Measurements from ENCODE around the gene FBXO3. TPM values are rescaled to one million over a fixed set of nuclear protein-coding genes. Genes with fewer than 3 reads are reported as not detected.

FBXO3 gene
- total and polyA plus RNA-seq, 2 of the 8 experiments (the other 6 are each of a cell fraction or from before 2014, with no cell fraction given): 15.9 to 25.7 TPM

GRCh38 chr11:33713151-33713855 is 61.0 kb downstream of the FBXO3 start:
- POLR2A ChIA-PET (ENCODE audit: partially characterized antibody): interaction anchor here (1.0 kb wide), 1 partner anchor 12 kb away, joined by 3 read pairs; no protein-coding TSS in a partner anchor
- Histone ChIP-seq H3K14ac (ENCODE audit: insufficient read length) (no peak overlapping the region), H2BK20ac (ENCODE audit: low read length) (no peak overlapping the region), H3K36me3 (ENCODE audit: control insufficient read depth in 2 of 4, insufficient read depth in 4 of 4, low read length in 3 of 4) (peaks cover 8 to 38% (median 22%) of the 10 kb centered on the region in 4 experiments; a peak in 7 of 8 replicates), H4K20me1 (replicated peaks in 1 of 2; ENCODE audit: control insufficient read depth in 1 of 2, insufficient read depth in 2 of 2, low read length in 2 of 2) (peaks cover 0 to 3% of the 10 kb centered on the region in 2 experiments), H2AFZ (ENCODE audit: low read length) (no peak overlapping the region), H3K79me2 (ENCODE audit: control insufficient read depth in 1 of 2, insufficient read depth in 2 of 2, low read length in 2 of 2) (no peaks in the 10 kb centered on the region), H3K79me1 (ENCODE audit: low read depth, low read length) (no peaks in the 10 kb centered on the region), H2BK15ac (ENCODE audit: low read length) (no peak overlapping the region), H3K23ac (ENCODE audit: insufficient read length) (no peak overlapping the region), H3K18ac (ENCODE audit: extremely low read depth, low read length) (no peak overlapping the region), H3K27me3 (replicated peaks in 1 of 4; ENCODE audit: control insufficient read depth in 3 of 4, extremely low read depth in 1 of 4, insufficient read depth in 3 of 4, low read length in 3 of 4) (no peaks in the 10 kb centered on the region), H3K27ac (ENCODE audit: low read depth, low read length) (no peak overlapping the region), H4K5ac (ENCODE audit: insufficient read length, low read depth, low read length) (no peak overlapping the region), H4K91ac (replicated peaks; ENCODE audit: insufficient read length, low read length) (no peak overlapping the region), H3K4ac (replicated peaks; ENCODE audit: insufficient read length, low read depth, low read length) (no peak overlapping the region), H2BK120ac (replicated peaks; ENCODE audit: low read depth, low read length) (no peak overlapping the region), H3K4me2 (ENCODE audit: insufficient read depth in 1 of 2, low read depth in 2 of 2, low read length in 2 of 2) (no peak overlapping the region), H3K56ac (replicated peaks; ENCODE audit: insufficient read length, low read depth, low read length) (no peak overlapping the region), H3K4me1 (replicated peaks in 1 of 4; ENCODE audit: control insufficient read depth in 3 of 4, insufficient read depth in 4 of 4, low read length in 3 of 4) (no peaks in the 10 kb centered on the region), H4K8ac (ENCODE audit: extremely low read depth, insufficient read depth, low read length) (no peak overlapping the region), H2BK5ac (ENCODE audit: low read depth, low read length) (no peak overlapping the region), H2AK5ac (ENCODE audit: low read depth, low read length) (no peak overlapping the region), H3K9ac (replicated peaks in 1 of 4; ENCODE audit: extremely low read depth in 1 of 4, low read depth in 3 of 4, low read length in 3 of 4) (no peak overlapping the region), H3K9me3 (ENCODE audit: insufficient read depth in 2 of 2, low read depth in 1 of 2, low read length in 1 of 2) (no peaks in the 10 kb centered on the region), H2BK12ac (ENCODE audit: low read depth, low read length) (no peak overlapping the region), H3K23me2 (ENCODE audit: low read depth, low read length) (no peaks in the 10 kb centered on the region), H3K4me3 (ENCODE audit: extremely low read depth in 1 of 4, insufficient read depth in 2 of 4, low read depth in 3 of 4, low read length in 4 of 4) (no peak overlapping the region)
- 88% methylated on average over 5 of the region's 5 CpGs; no CpG with 5 or more reads in 1 of the 2 experiments for WGBS, 2 experiments (ENCODE audit: extremely low coverage in 1 of 2, insufficient coverage in 1 of 2, insufficient read length in 1 of 2, insufficient replicate concordance in 2 of 2, low coverage in 1 of 2, low lambda C conversion rate in 2 of 2, missing lambda C conversion rate in 1 of 2)
- CTCF ChIA-PET (ENCODE audit: partially characterized antibody): interaction anchor here (0.7 to 1.9 kb wide), 3 partner anchors 9 to 169 kb away, joined by 3 to 5 read pairs (median 3); no protein-coding TSS in a partner anchor
- no peak for DNase-seq (ENCODE audit: low read depth in 1 of 2, low spot score in 2 of 2)
- FAIRE-seq: no peak
- TF ChIP-seq CHD2 (IDR thresholded peaks at IDR 0.05; ENCODE audit: low read length): no peak
- TF ChIP-seq ATF3 (IDR thresholded peaks at IDR 0.05; ENCODE audit: insufficient read depth, low read depth, low read length): no peak

Data from H1 (cell line).